ENCODE data around the gene NPTXR.
"Not testable (repeated sequence)": the region's sequence is repeated elsewhere in the genome, so short reads cannot be mapped to it uniquely, and the experiment has no call there.

NPTXR gene

DNA sequence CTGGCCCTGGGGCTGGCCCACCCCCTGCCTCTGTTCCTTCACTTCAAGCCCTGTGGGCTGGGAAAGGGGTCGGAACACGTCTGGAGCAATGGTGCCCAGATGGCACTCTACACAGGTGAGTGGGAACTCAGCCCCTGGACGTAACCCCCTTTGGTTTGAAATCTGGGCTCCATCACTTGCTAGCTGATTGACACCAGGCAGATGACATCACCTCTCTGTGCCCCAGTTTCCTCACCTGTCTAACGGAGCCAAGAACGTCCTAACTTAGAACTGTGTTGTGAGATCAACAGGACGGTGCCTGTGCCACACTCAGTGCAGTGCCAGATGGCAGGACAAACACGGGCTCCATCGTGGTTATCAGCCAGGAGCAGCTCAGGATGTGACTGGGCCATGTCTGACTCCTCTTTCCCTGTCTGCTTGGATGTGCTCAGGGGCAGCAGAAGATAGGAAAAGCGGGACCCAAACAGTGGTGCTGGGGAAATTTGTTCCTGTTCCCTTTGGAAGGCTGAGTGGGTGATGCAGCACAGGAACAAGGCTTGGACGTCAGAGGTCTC, 24.4 kb downstream of the NPTXR start:
- no peak overlapping the region for H3K4me3 ChIP-seq (ENCODE audit: severe bottlenecking)
- DNase-seq (ENCODE audit: low spot score): no peak
- H3K4me1 ChIP-seq (ENCODE audit: insufficient read depth, poor library complexity, severe bottlenecking): no peaks in the 10 kb centered on the region
- H3K27me3 ChIP-seq (ENCODE audit: insufficient read depth, poor library complexity, severe bottlenecking): peaks cover 10% of the 10 kb centered on the region
- no peak overlapping the region for H3K27ac ChIP-seq (ENCODE audit: poor library complexity, severe bottlenecking)
- H3K36me3 ChIP-seq (ENCODE audit: low read depth): no peaks in the 10 kb centered on the region
- TF ChIP-seq, protein P1, sequence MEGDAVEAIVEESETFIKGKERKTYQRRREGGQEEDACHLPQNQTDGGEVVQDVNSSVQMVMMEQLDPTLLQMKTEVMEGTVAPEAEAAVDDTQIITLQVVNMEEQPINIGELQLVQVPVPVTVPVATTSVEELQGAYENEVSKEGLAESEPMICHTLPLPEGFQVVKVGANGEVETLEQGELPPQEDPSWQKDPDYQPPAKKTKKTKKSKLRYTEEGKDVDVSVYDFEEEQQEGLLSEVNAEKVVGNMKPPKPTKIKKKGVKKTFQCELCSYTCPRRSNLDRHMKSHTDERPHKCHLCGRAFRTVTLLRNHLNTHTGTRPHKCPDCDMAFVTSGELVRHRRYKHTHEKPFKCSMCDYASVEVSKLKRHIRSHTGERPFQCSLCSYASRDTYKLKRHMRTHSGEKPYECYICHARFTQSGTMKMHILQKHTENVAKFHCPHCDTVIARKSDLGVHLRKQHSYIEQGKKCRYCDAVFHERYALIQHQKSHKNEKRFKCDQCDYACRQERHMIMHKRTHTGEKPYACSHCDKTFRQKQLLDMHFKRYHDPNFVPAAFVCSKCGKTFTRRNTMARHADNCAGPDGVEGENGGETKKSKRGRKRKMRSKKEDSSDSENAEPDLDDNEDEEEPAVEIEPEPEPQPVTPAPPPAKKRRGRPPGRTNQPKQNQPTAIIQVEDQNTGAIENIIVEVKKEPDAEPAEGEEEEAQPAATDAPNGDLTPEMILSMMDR (IDR thresholded peaks at IDR 0.05; ENCODE audit: poor library complexity, severe bottlenecking): no peak
- H3K9me3 ChIP-seq (ENCODE audit: severe bottlenecking): no peaks in the 10 kb centered on the region
- no peak for ATAC-seq (ENCODE audit: low read depth)

DNA sequence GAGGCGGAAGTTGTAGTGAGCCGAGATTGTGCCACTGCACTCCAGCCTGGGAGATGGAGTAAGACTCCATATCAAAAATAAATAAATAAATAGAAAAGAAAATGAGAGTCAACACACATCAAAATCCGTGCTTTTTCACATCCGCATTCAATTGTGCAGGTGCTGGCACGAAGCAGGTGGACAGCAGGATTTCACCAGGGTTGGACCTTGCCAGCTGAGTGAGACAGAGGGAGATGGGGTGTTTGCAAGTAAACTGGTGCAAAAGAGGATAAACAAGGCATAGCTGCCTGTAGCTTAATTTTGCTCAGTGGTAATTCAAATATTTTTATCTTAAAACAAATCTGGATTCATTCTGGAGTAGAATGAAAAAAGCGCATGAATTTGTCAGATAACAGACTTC, 26.6 kb downstream of the NPTXR start:
- Histone ChIP-seq H3K4me3 (ENCODE audit: severe bottlenecking) (no peak overlapping the region), H3K36me3 (ENCODE audit: low read depth) (no peaks in the 10 kb centered on the region), H3K9me3 (ENCODE audit: severe bottlenecking) (no peaks in the 10 kb centered on the region), H3K4me1 (ENCODE audit: insufficient read depth, poor library complexity, severe bottlenecking) (no peaks in the 10 kb centered on the region), H3K27me3 (ENCODE audit: insufficient read depth, poor library complexity, severe bottlenecking) (peaks cover 10% of the 10 kb centered on the region), H3K27ac (ENCODE audit: poor library complexity, severe bottlenecking) (no peak overlapping the region)
- ATAC-seq (ENCODE audit: low read depth): no peak
- no peak for DNase-seq (ENCODE audit: low spot score)
- TF ChIP-seq, protein P1 (IDR thresholded peaks at IDR 0.05; ENCODE audit: poor library complexity, severe bottlenecking): no peak

DNA sequence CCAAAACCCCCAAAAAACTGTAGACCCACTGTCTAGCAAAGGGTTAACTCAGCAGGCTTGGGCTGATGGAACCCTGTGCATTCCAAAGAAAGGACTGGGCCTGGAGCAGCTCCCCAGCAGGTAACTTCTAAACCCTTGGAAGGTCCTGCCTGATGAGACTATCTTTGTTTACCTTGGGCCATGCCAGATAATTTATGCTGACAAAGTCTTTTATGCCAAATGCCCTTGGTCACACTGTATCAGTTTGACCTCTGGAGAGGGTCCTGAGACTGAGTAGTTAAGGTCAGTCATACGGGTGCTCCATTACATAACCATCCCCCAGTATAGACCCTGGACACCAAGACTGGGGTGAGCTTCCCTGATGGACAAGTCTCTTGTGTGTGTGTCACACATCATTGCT, 28.0 kb downstream of the NPTXR start:
- ATAC-seq (ENCODE audit: low read depth) (no peak), DNase-seq (ENCODE audit: low spot score) (no peak)
- H3K9me3 ChIP-seq (ENCODE audit: severe bottlenecking): no peaks in the 10 kb centered on the region
- H3K4me3 ChIP-seq (ENCODE audit: severe bottlenecking): no peak overlapping the region
- H3K4me1 ChIP-seq (ENCODE audit: insufficient read depth, poor library complexity, severe bottlenecking): no peaks in the 10 kb centered on the region
- H3K27ac ChIP-seq (ENCODE audit: poor library complexity, severe bottlenecking): no peak overlapping the region
- TF ChIP-seq, protein P1 (IDR thresholded peaks at IDR 0.05; ENCODE audit: poor library complexity, severe bottlenecking): no peak
- H3K27me3 ChIP-seq (ENCODE audit: insufficient read depth, poor library complexity, severe bottlenecking): peaks cover 10% of the 10 kb centered on the region
- H3K36me3 ChIP-seq (ENCODE audit: low read depth): no peaks in the 10 kb centered on the region

DNA sequence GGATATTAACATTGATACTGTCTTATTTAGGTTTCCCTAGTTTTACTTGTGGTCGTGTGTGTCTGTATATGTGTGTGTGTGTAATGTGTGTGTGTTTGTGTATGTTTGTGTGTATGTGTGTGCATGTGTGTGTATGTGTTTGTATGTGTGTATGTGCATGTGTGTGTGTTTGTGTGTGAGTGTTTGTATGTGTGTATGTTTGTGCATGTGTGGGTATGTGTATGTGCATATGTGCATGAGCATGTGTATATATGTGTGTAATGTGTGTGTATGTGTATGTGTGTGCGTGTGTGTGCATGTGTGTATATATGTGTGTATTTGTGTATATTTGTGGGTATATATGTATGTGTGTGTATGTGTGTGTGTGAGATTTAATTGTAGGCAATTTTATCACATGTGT, 32.6 kb downstream of the NPTXR start:
- Histone ChIP-seq H3K4me3 (ENCODE audit: severe bottlenecking) (no peak overlapping the region), H3K9me3 (ENCODE audit: severe bottlenecking) (peaks cover 4% of the 10 kb centered on the region), H3K27me3 (ENCODE audit: insufficient read depth, poor library complexity, severe bottlenecking) (no peaks in the 10 kb centered on the region), H3K36me3 (ENCODE audit: low read depth) (no peaks in the 10 kb centered on the region), H3K4me1 (ENCODE audit: insufficient read depth, poor library complexity, severe bottlenecking) (no peaks in the 10 kb centered on the region), H3K27ac (ENCODE audit: poor library complexity, severe bottlenecking) (no peak overlapping the region)
- DNase-seq (ENCODE audit: low spot score) (no peak), ATAC-seq (ENCODE audit: low read depth) (no peak)
- TF ChIP-seq, protein P1 (IDR thresholded peaks at IDR 0.05; ENCODE audit: poor library complexity, severe bottlenecking): no peak

DNA sequence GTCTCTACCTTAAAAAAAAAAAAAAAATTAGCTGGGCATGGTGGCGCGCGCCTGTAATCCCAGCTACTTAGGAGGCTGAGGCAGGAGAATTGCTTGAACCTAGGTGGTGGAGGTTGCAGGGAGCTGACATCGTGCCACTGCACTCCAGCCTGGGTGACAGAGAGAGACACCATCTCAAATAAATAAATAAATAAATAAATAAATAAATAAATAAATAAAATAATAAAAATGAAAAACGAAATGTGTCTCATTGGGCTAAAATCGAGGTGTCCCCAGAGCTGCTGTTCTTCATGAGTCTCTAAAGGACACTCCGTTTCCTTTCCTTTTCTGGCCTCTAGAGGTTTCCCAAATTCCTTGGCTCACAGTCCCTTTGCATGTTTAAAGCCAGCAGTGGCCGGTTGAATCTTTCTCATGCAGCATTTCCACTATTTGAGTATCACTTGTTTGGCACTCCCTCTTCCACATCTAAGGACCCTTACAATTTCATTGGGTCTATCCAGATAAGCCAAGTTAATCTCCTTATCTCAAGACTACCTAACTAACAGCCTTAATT, 38.7 kb downstream of the NPTXR start:
- H3K27me3 ChIP-seq (ENCODE audit: insufficient read depth, poor library complexity, severe bottlenecking); H3K4me3 ChIP-seq (ENCODE audit: severe bottlenecking); H3K36me3 ChIP-seq (ENCODE audit: low read depth); DNase-seq (ENCODE audit: low spot score); ATAC-seq (ENCODE audit: low read depth); H3K4me1 ChIP-seq (ENCODE audit: insufficient read depth, poor library complexity, severe bottlenecking); H3K9me3 ChIP-seq (ENCODE audit: severe bottlenecking); H3K27ac ChIP-seq (ENCODE audit: poor library complexity, severe bottlenecking): not testable (repeated sequence)

Measured in RWPE2 (cell line).